K562 (cell line): ENCODE results near the gene C6orf163. TPM values are rescaled to one million over a fixed set of nuclear protein-coding genes. Genes with fewer than 3 reads are reported as not detected.

Experiments used
- CEBPB ChIP-seq: fragments of 450-650 bp; IDR thresholded peaks from 2 replicates; pipeline ENCODE4 v1.6.1; 2016; ENCODE audit warnings: missing genetic modification characterization, missing compliant biosample characterization
- CEBPG ChIP-seq, 3 experiments: fragments of 200-800 bp in 1 of 3; sonication (Bioruptor generic) in 1 of 3; sonication (generic) in 1 of 3; formaldehyde crosslinking in 1 of 3; IDR thresholded peaks in 2 of 3; conservative IDR thresholded peaks in 1 of 3; 2 replicates each; pipeline versions ENCODE4 v1.6.1 to v1.8.0; 2016 to 2022; ENCODE audit warnings: missing compliant biosample characterization in 2 of 3, missing genetic modification characterization in 2 of 3, mild to moderate bottlenecking in 1 of 3, missing genetic modification reagents in 1 of 3
- HCFC1 ChIP-seq: IDR thresholded peaks from 2 replicates; pipeline ENCODE4 v1.6.1; 2012; ENCODE audit warnings: low read depth, low read length, improper control_type of control experiment
- MGA ChIP-seq: fragments of 450-650 bp; IDR thresholded peaks from 2 replicates; pipeline ENCODE4 v1.6.1; 2016; ENCODE audit warnings: mild to moderate bottlenecking, moderate library complexity
- NR2C2 ChIP-seq, 2 experiments: fragments of 200-800 bp in 1 of 2; sonication (Bioruptor generic) in 1 of 2; sonication (generic) in 1 of 2; formaldehyde crosslinking in 1 of 2; IDR thresholded peaks; 2 replicates each; pipeline versions ENCODE4 v1.6.1 to v1.8.0; 2016 to 2022; ENCODE audit warnings: mild to moderate bottlenecking in 1 of 2, missing compliant biosample characterization in 1 of 2, missing genetic modification characterization in 1 of 2, missing genetic modification reagents in 1 of 2
- YY1 ChIP-seq, 3 experiments: IDR thresholded peaks; 2 replicates each; pipeline ENCODE4 v1.6.1; 2011; ENCODE audit warnings: low read length in 2 of 3, mild to moderate bottlenecking in 2 of 3, moderate library complexity in 2 of 3, borderline replicate concordance in 1 of 3, control low read depth in 1 of 3, low read depth in 1 of 3; ENCODE audit not compliant: insufficient read depth in 3 of 3, insufficient replicate concordance in 2 of 3, control insufficient read depth in 1 of 3, insufficient read length in 1 of 3; ENCODE audit errors: extremely low read depth in 1 of 3
- polyA plus RNA-seq, 8 experiments: library from polyadenylated mRNA; depleted of rRNA in 4 of 8; stranded (reverse) in 5 of 8; unstranded in 3 of 8; fragments of >200 nt; fragmentation: Nextera tagmentation in 2 of 8; fragmentation: Illumina TruSeq in 1 of 8; extraction: Ambion mirVana in 2 of 8; extraction: Trizol in 1 of 8; gene quantifications; 2 replicates each; pipeline versions ENCODE4 v1.2.1 to v1.2.3, GENCODE V29; 2011 to 2014; ENCODE audit warnings: inconsistent platforms in 1 of 8, missing spikeins in 1 of 8
- total RNA-seq, 7 experiments: library from RNA; depleted of rRNA in 6 of 7; stranded (reverse); fragments of >200 nt in 6 of 7; fragmentation: Illumina TruSeq in 2 of 7; extraction: Trizol in 2 of 7; gene quantifications; 2 replicates each; pipeline versions ENCODE4 v1.2.1 to v1.2.3, GENCODE V29; 2011 to 2021; ENCODE audit warnings: low replicate concordance in 1 of 7
- TF ChIP-seq, protein P1 (sequence below): fragments of 250-450 bp; sonication (Bioruptor Pico); IDR thresholded peaks from 2 replicates; pipeline ENCODE4 v1.5.0; 2021
- TF ChIP-seq, protein P2 (sequence below): sonication (generic); formaldehyde crosslinking; IDR thresholded peaks from 2 replicates; pipeline ENCODE4 v1.5.0; 2020; ENCODE audit warnings: missing genetic modification reagents

The C6orf163 gene
- total and polyA plus RNA-seq, 9 of the 15 experiments (the other 6 are each of a cell fraction or from before 2014, with no cell fraction given) = 0.67 to 4.7 (median 1.5) TPM

GRCh38 chr6:87333591-87334181 lies 10.9 kb upstream of the C6orf163 start (continued):
- no peak for TF ChIP-seq YY1 (IDR thresholded peaks at IDR 0.05; ENCODE audit: borderline replicate concordance in 1 of 3, control insufficient read depth in 1 of 3, extremely low read depth in 1 of 3, insufficient read depth in 3 of 3, insufficient read length in 1 of 3, insufficient replicate concordance in 2 of 3, low read depth in 1 of 3, low read length in 2 of 3)
- TF ChIP-seq, protein P1, sequence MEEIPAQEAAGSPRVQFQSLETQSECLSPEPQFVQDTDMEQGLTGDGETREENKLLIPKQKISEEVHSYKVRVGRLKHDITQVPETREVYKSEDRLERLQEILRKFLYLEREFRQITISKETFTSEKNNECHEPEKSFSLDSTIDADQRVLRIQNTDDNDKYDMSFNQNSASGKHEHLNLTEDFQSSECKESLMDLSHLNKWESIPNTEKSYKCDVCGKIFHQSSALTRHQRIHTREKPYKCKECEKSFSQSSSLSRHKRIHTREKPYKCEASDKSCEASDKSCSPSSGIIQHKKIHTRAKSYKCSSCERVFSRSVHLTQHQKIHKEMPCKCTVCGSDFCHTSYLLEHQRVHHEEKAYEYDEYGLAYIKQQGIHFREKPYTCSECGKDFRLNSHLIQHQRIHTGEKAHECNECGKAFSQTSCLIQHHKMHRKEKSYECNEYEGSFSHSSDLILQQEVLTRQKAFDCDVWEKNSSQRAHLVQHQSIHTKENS (CRISPR knock-in tag) = no peak
- TF ChIP-seq, protein P2, sequence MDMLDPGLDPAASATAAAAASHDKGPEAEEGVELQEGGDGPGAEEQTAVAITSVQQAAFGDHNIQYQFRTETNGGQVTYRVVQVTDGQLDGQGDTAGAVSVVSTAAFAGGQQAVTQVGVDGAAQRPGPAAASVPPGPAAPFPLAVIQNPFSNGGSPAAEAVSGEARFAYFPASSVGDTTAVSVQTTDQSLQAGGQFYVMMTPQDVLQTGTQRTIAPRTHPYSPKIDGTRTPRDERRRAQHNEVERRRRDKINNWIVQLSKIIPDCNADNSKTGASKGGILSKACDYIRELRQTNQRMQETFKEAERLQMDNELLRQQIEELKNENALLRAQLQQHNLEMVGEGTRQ (CRISPR knock-in tag) = peak; percentile 21; the same call in 1 of the 2 replicates
- peak; percentile 61 for TF ChIP-seq CEBPB
- 0 out of 2 replicates have a peak, but pooled peaks have one; percentile 20 for TF ChIP-seq MGA
- no peak for TF ChIP-seq CEBPG (CRISPR knock-in tag; IDR thresholded peaks at IDR 0.05)
- peak; percentile 40 to 46; a peak in 3 of 4 replicates for TF ChIP-seq CEBPG (tag; conservative IDR thresholded peaks at IDR 0.05 in 1 of 2, IDR thresholded peaks at IDR 0.05 in 1 of 2)
- no peak for TF ChIP-seq NR2C2 (CRISPR knock-in tag; IDR thresholded peaks at IDR 0.05)
- TF ChIP-seq NR2C2 (tag; IDR thresholded peaks at IDR 0.05) = peak; percentile 59
- no peak for TF ChIP-seq HCFC1
